HG03280 (cell line): ENCODE data around the gene EVL.

Experiments used
- ATAC-seq: cut with Tn5 transposase; IDR thresholded peaks from one replicate; pipeline ENCODE4 v1.9.1; 2021; ENCODE audit warnings: mild to moderate bottlenecking, moderate library complexity; ENCODE audit not compliant: unreplicated experiment

The EVL gene

GRCh38 chr14:100124551-100125088 is 59.4 kb downstream of the EVL start:
- no peak for ATAC-seq

- ATAC-seq: no peak
These were observed 61.2 kb downstream of the EVL start for GRCh38 chr14:100126401-100126800.

- ATAC-seq: no peak
These were observed 62.7 kb downstream of the EVL start for GRCh38 chr14:100127853-100128455.

GRCh38 chr14:100128688-100129087 is 63.5 kb downstream of the EVL start:
- ATAC-seq: no peak

GRCh38 chr14:100129161-100129589 is 64.0 kb downstream of the EVL start:
- ATAC-seq: no peak

GRCh38 chr14:100130521-100130920 is 65.3 kb downstream of the EVL start:
- no peak for ATAC-seq

GRCh38 chr14:100131181-100131580 is 66.0 kb downstream of the EVL start:
- no peak for ATAC-seq

GRCh38 chr14:100132161-100132902 is 67.1 kb downstream of the EVL start:
- no peak for ATAC-seq

GRCh38 chr14:100132903-100133510 is 67.8 kb downstream of the EVL start:
- ATAC-seq: no peak

- no peak for ATAC-seq
These were observed 69.4 kb downstream of the EVL start for GRCh38 chr14:100134586-100134985.

GRCh38 chr14:100135073-100135472 is 69.9 kb downstream of the EVL start:
- ATAC-seq: no peak

GRCh38 chr14:100135784-100136183 is 70.6 kb downstream of the EVL start:
- no peak for ATAC-seq

GRCh38 chr14:100137173-100137572 is 72.0 kb downstream of the EVL start:
- ATAC-seq: no peak

GRCh38 chr14:100138082-100138787 is 73.0 kb downstream of the EVL start:
- no peak for ATAC-seq

- no peak for ATAC-seq
These were observed 73.7 kb downstream of the EVL start for GRCh38 chr14:100138955-100139354.

GRCh38 chr14:100140452-100141078 is 75.3 kb downstream of the EVL start:
- no peak for ATAC-seq

- no peak for ATAC-seq
These were observed 75.9 kb downstream of the EVL start for GRCh38 chr14:100141098-100141497.

- no peak for ATAC-seq
These were observed 77.1 kb downstream of the EVL start for GRCh38 chr14:100142073-100143040.

- ATAC-seq: no peak
These were observed 78.3 kb downstream of the EVL start for GRCh38 chr14:100143523-100143922.

- ATAC-seq: no peak
These were observed 78.7 kb downstream of the EVL start for GRCh38 chr14:100143934-100144333.
